HEK293T (cell line): ENCODE measurements around the gene LMOD1.

Source experiments
- BHLHE40 ChIP-seq: fragments of 450-650 bp; IDR thresholded peaks from 2 replicates; pipeline ENCODE4 v1.6.1; 2016; ENCODE audit warnings: mild to moderate bottlenecking, moderate library complexity, borderline replicate concordance
- LEF1 ChIP-seq: fragments of 450-650 bp; IDR thresholded peaks from 2 replicates; pipeline ENCODE4 v1.6.1; 2017; ENCODE audit warnings: mild to moderate bottlenecking, borderline replicate concordance
- SP1 ChIP-seq: fragments of 450-650 bp; IDR thresholded peaks from 2 replicates; pipeline ENCODE4 v1.6.1; 2017

DNA sequence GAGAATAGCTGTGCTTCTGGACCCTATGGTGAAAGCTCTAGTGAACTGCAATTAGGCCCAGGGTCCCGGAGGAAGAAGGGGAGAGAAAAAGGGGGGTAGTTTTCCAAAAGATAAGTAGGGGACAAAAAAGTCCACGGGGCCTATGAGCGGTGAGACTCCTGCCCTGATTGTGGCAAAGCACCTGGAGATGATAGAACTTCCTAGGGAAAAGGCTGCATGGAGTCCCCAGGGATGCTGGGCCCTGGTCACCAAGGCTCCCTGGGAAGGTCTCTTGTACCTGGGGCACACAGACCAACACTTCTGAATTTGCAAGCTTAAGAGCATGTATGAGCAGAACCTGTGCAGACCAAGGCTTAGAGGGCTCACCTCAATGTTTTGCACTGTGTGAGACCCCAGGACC, 63.1 kb downstream of the LMOD1 start:
- TF ChIP-seq LEF1 = no peak
- TF ChIP-seq BHLHE40 = no peak
- TF ChIP-seq SP1 = no peak
